HEK293T (cell line): ENCODE results near the gene CELF5.

ENCODE experiments used
- BHLHE40 ChIP-seq: fragments of 450-650 bp; IDR thresholded peaks from 2 replicates; pipeline ENCODE4 v1.6.1; 2016; ENCODE audit warnings: mild to moderate bottlenecking, moderate library complexity, borderline replicate concordance
- FOXA1 ChIP-seq: fragments of 450-650 bp; IDR thresholded peaks from 2 replicates; pipeline ENCODE4 v1.6.1; 2016; ENCODE audit warnings: mild to moderate bottlenecking
- FOXM1 ChIP-seq: fragments of 450-650 bp; IDR thresholded peaks from 2 replicates; pipeline ENCODE4 v1.6.1; 2017; ENCODE audit warnings: mild to moderate bottlenecking, borderline replicate concordance
- SP1 ChIP-seq: fragments of 450-650 bp; IDR thresholded peaks from 2 replicates; pipeline ENCODE4 v1.6.1; 2017
- TF ChIP-seq, protein P1 (sequence below): fragments of 450-650 bp; IDR thresholded peaks from 2 replicates; pipeline ENCODE4 v1.6.1; 2016

GRCh38 chr19:3229888-3230496 is 5.5 kb downstream of the CELF5 start:
- no peak for TF ChIP-seq FOXM1
- no peak for TF ChIP-seq BHLHE40
- TF ChIP-seq, protein P1, sequence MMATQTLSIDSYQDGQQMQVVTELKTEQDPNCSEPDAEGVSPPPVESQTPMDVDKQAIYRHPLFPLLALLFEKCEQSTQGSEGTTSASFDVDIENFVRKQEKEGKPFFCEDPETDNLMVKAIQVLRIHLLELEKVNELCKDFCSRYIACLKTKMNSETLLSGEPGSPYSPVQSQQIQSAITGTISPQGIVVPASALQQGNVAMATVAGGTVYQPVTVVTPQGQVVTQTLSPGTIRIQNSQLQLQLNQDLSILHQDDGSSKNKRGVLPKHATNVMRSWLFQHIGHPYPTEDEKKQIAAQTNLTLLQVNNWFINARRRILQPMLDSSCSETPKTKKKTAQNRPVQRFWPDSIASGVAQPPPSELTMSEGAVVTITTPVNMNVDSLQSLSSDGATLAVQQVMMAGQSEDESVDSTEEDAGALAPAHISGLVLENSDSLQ: no peak
- TF ChIP-seq SP1: no peak
- no peak for TF ChIP-seq FOXA1
